GM19238 (cell line): Measurements from ENCODE around the gene ANKS1A.
"Not testable (repeated sequence)": the region's sequence is repeated elsewhere in the genome, so short reads cannot be mapped to it uniquely, and the experiment has no call there.

Source experiments
- DNase-seq: peaks from one replicate; pipeline ENCODE4 v3.0.0; 2011; ENCODE audit warnings: low spot score; ENCODE audit not compliant: insufficient read length

Gene ANKS1A

DNA sequence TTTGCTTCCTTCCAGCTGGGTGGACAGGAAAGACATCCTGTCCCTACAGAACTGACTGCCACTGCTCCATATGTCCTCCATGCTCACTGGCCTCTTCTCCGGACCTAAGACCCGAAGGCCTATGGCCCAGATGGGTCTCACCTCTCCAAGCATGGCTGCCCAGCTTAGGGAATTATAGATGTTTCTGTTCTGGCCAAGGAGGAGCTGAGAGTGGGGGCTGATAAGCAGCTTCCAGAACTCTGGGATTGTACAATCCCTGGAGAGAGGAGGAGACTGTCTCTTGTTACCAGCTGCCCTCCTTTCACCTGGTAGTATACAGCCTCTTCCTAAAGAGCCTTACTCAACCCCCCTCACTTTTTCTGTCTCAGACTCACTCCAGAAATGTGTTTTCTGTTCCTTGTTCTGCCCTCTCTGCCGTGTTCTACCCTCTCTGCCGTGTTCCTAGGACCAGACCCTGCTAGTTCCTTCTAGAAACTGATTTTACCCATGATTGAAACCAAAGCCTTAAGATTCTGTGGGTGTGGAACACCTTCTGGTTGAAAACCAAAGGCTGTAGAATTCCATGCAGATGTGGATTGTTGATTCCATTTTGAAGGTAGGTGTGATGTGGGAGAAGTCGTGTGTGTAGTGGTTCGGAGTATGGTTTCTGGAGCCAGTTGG lies 28.7 kb downstream of the ANKS1A start:
- DNase-seq, result no peak

DNA sequence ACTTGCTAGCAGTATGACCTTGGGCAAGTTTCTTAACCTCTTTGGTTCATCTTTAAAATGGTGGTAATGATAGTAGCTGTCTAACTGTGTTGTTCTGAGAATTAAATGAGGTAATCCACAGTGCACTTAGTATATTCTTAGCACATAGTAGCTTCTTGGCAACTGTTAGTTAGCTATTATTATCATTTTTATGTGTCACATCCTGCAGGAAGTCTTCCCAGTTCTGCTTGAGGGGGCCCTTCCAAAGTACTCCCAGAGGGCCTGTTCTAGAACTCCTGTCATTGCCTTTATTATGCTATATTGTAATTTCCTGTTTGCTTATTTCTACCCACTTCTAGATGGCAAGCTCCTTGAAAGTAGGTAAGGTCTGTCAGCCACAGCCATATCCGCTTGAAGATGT lies 30.6 kb downstream of the ANKS1A start:
- DNase-seq, result no peak

DNA sequence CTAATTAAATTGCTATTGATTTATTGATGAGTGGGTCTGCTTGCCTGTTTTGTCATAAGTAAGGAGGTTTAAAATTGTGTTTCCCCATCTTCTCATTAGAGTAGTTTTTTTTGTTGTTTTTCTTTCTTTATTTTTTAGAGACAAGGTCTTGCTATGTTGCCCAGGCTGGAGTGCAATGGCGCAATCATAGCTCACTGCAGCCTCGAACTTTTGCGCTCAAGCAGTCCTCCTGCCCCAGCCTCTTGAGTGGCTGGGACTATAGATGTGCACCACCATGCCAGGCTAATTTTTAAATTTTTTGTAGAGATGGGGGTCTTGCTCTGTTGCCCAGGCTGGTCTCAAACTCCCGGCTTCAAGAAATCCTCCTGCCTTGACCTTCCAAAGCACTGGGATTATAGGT lies 31.0 kb downstream of the ANKS1A start:
- no peak for DNase-seq

GRCh38 chr6:34922177-34922663 lies 33.2 kb downstream of the ANKS1A start:
- no peak for DNase-seq

- no peak for DNase-seq
These were observed 36.0 kb downstream of the ANKS1A start for GRCh38 chr6:34924831-34925625.

- no peak for DNase-seq
These were observed 37.6 kb downstream of the ANKS1A start for GRCh38 chr6:34926655-34927054.

GRCh38 chr6:34928220-34928619 lies 39.2 kb downstream of the ANKS1A start:
- no peak for DNase-seq

DNA sequence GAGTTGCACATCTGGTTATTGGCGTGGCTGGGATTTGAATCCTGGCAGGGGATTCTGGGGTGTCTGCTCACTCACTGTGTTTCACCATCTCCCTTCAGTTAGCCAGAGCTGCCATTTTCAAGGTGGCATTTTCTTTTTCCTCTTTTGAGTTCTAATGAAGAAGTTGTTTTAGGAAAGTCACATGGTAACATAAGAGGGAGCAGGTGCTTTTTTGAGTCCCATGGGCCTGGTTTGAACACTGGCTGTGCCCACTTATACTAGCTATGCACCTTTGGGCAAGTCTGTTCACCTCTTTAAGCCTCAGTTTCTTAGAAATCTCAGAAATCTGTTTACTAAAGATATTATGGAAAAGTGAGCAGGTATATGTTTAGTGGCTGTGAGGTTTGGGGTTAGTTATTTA lies 39.6 kb downstream of the ANKS1A start:
- DNase-seq, result no peak

GRCh38 chr6:34929241-34929978 lies 40.4 kb downstream of the ANKS1A start:
- DNase-seq, result no peak

GRCh38 chr6:34930221-34930620 lies 41.2 kb downstream of the ANKS1A start:
- DNase-seq, result no peak

- not testable (repeated sequence) for DNase-seq
These were observed 43.1 kb downstream of the ANKS1A start for GRCh38 chr6:34932202-34932601.

DNA sequence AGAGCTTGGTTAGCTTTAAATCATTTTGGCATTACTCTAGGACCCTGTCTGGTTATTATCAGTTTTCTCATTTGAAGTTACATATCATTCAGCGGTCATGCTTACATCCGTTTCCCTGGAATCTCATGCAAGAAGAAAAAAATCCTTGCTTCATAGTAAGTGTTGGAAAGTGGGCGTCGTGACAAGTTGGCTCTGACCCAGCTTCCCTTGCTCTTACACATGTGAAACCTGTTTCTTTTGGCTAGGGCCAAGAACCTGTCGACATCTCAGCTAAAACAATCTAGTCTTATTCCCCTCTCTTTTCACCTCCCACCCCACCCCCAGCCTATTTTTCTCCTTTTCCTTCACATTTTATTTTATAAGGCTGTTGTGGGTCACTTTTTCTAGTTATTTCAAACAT lies 45.5 kb downstream of the ANKS1A start:
- DNase-seq, result no peak

DNA sequence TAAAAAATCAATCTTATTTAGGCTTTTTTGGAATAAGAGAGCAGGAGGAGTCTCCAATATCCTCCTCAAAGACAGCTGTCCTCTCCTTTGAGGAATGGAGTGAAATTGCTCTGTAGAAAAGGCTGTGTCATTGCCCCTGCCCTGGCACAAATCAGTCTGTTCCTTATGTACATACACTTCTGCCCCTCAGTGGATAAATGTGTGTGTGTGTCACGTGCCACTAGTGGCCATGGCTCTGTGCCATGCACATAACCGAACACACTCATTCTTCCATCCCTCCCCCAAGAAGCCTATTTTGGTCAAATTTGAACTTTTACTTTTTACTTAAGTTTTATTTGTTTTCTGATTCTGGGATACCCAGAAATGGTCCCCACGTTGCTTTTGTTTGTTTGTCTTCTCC lies 49.2 kb downstream of the ANKS1A start:
- DNase-seq, result no peak

DNA sequence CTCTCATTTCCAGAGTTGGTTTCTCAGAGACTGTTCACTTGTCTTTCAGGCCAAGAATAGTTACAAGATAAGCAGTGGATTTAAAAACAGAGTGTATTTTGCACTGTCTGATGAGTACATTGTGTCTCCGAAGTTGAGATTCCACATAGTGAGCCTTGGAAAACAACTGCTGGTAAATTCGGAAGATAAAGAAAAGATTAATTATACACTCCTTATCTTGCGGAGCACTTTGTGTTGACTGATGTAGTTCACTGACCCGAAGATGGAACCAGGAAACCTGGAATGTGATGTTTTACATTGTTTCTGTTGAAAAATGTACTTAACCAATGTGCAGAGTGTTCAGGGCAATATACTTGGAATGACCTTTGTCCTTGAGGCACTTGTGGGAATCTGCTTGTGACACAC lies 51.0 kb downstream of the ANKS1A start:
- no peak for DNase-seq

- DNase-seq, result no peak
These were observed 52.4 kb downstream of the ANKS1A start for GRCh38 chr6:34941421-34941820.

DNA sequence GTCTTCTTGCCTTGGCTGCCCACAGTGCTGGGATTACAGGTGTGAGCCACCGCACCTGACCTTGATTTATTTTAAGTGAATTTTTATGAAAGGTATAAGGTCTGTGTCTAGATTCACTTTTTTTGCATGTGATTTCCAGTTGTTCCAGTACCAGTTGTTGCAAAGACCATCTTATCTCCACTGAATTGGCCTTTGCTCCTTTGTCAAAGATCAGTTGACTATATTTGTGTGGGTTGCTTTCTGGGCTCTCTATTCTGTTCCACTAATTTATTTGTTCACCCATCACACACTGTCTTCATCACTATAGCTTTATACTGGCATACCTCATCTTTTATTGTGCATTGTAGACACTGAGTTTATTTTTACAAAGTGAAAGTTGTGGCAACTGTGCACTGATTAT lies 56.3 kb downstream of the ANKS1A start:
- DNase-seq, result no peak

- DNase-seq, result no peak
These were observed 58.5 kb downstream of the ANKS1A start for GRCh38 chr6:34947561-34947960.

- no peak for DNase-seq
These were observed 60.6 kb downstream of the ANKS1A start for GRCh38 chr6:34949636-34950035.

DNA sequence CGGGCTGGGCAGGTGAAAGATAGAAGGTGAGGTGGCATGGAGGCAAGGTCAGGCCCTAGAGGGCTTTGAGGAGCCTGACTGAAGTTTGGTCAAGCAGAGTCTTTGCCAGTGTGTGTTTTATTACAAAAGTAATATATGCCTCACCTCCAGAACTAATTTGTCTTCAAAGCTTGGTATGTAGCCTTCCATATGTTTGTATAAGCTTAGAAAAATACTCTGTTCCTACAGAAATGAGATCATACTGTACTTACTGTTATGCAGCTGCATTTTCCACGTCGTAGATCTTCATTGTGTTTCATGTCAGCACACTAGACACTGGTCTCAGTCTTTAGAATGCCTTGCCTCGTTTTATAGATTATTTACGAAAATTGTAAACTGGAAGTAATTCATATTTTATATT lies 61.8 kb downstream of the ANKS1A start:
- DNase-seq, result no peak

DNA sequence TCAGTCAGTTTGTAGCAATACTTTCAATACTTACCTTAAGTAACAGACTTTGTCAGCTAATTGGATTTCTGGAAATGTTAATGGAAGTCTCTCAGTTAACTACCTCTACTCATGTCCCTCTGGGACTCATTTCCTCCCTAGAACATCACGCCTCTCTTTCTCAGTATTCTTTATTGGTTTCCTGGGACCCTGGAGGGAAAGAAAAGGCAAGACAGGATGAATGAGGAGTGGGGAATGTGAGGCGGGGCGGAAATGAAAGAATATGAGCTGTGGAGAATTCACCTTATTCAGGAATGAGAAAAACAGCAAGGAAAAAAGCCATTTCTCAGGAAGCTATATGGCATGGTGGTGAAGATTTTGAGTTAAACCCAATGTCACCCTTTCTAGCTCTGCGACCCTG lies 62.7 kb downstream of the ANKS1A start:
- DNase-seq, result no peak

- no peak for DNase-seq
These were observed 64.3 kb downstream of the ANKS1A start for GRCh38 chr6:34953061-34954025.
